ENCODE measurements around the gene CBX8.

The CBX8 gene

GRCh38 chr17:79835470-79835899 is 38.6 kb upstream of the CBX8 start:
- Histone ChIP-seq H3K27me3 (ENCODE audit: control insufficient read depth in 2 of 2, insufficient read depth in 2 of 2, low read length in 2 of 2) (peaks cover 4 to 6% of the 10 kb centered on the region in 2 donors), H3K9ac (ENCODE audit: low read depth in 1 of 2, low read length in 2 of 2) (no peak overlapping the region), H3K4me1 (ENCODE audit: control insufficient read depth in 2 of 2, insufficient read depth in 2 of 2, low read length in 2 of 2) (peaks cover 36 to 40% of the 10 kb centered on the region in 2 donors), H3K9me3 (ENCODE audit: control insufficient read depth in 2 of 2, low read length in 2 of 2) (peaks cover 0 to 3% of the 10 kb centered on the region in 2 donors), H3K27ac (ENCODE audit: low read depth in 2 of 2, low read length in 2 of 2) (peak overlapping the region in 1 of 2 donors; percentile 38), H3K36me3 (ENCODE audit: control insufficient read depth in 2 of 2, insufficient read depth in 2 of 2, low read length in 2 of 2) (peaks cover 3 to 9% of the 10 kb centered on the region in 2 donors), H3K4me3 (ENCODE audit: low read length in 2 of 2) (no peak overlapping the region)

GRCh38 chr17:79834565-79835469 is 37.9 kb upstream of the CBX8 start:
- Histone ChIP-seq H3K9ac (ENCODE audit: low read depth in 1 of 2, low read length in 2 of 2) (no peak overlapping the region), H3K36me3 (ENCODE audit: control insufficient read depth in 2 of 2, insufficient read depth in 2 of 2, low read length in 2 of 2) (peaks cover 3 to 9% of the 10 kb centered on the region in 2 donors), H3K9me3 (ENCODE audit: control insufficient read depth in 2 of 2, low read length in 2 of 2) (no peaks in the 10 kb centered on the region), H3K4me3 (ENCODE audit: low read length in 2 of 2) (no peak overlapping the region), H3K27ac (ENCODE audit: low read depth in 2 of 2, low read length in 2 of 2) (no peak overlapping the region), H3K27me3 (ENCODE audit: control insufficient read depth in 2 of 2, insufficient read depth in 2 of 2, low read length in 2 of 2) (no peaks in the 10 kb centered on the region), H3K4me1 (ENCODE audit: control insufficient read depth in 2 of 2, insufficient read depth in 2 of 2, low read length in 2 of 2) (peaks cover 34 to 37% of the 10 kb centered on the region in 2 donors)

- H3K9me3 ChIP-seq (ENCODE audit: control insufficient read depth in 2 of 2, low read length in 2 of 2), result no peaks in the 10 kb centered on the region
- H3K27ac ChIP-seq (ENCODE audit: low read depth in 2 of 2, low read length in 2 of 2), result no peak overlapping the region
- no peaks in the 10 kb centered on the region for H3K27me3 ChIP-seq (ENCODE audit: control insufficient read depth in 2 of 2, insufficient read depth in 2 of 2, low read length in 2 of 2)
- peaks cover 3 to 9% of the 10 kb centered on the region in 2 donors for H3K36me3 ChIP-seq (ENCODE audit: control insufficient read depth in 2 of 2, insufficient read depth in 2 of 2, low read length in 2 of 2)
- peaks cover 35 to 46% of the 10 kb centered on the region in 2 donors for H3K4me1 ChIP-seq (ENCODE audit: control insufficient read depth in 2 of 2, insufficient read depth in 2 of 2, low read length in 2 of 2)
- no peak overlapping the region for H3K4me3 ChIP-seq (ENCODE audit: low read length in 2 of 2)
- H3K9ac ChIP-seq (ENCODE audit: low read depth in 1 of 2, low read length in 2 of 2), result no peak overlapping the region
These were observed 37.1 kb upstream of the CBX8 start for GRCh38 chr17:79833744-79834564.

- H3K36me3 ChIP-seq (ENCODE audit: control insufficient read depth in 2 of 2, insufficient read depth in 2 of 2, low read length in 2 of 2), result peaks cover 3 to 9% of the 10 kb centered on the region in 2 donors
- H3K27me3 ChIP-seq (ENCODE audit: control insufficient read depth in 2 of 2, insufficient read depth in 2 of 2, low read length in 2 of 2), result no peaks in the 10 kb centered on the region
- H3K4me3 ChIP-seq (ENCODE audit: low read length in 2 of 2), result no peak overlapping the region
- no peaks in the 10 kb centered on the region for H3K9me3 ChIP-seq (ENCODE audit: control insufficient read depth in 2 of 2, low read length in 2 of 2)
- H3K9ac ChIP-seq (ENCODE audit: low read depth in 1 of 2, low read length in 2 of 2), result no peak overlapping the region
- no peak overlapping the region for H3K27ac ChIP-seq (ENCODE audit: low read depth in 2 of 2, low read length in 2 of 2)
- H3K4me1 ChIP-seq (ENCODE audit: control insufficient read depth in 2 of 2, insufficient read depth in 2 of 2, low read length in 2 of 2), result peaks cover 39 to 49% of the 10 kb centered on the region in 2 donors
These were observed 36.2 kb upstream of the CBX8 start for GRCh38 chr17:79833110-79833450.

- Histone ChIP-seq H3K9me3 (ENCODE audit: control insufficient read depth in 2 of 2, low read length in 2 of 2) (no peaks in the 10 kb centered on the region), H3K4me3 (ENCODE audit: low read length in 2 of 2) (peak overlapping the region in 1 of 2 donors; percentile 33), H3K36me3 (ENCODE audit: control insufficient read depth in 2 of 2, insufficient read depth in 2 of 2, low read length in 2 of 2) (peaks cover 3 to 9% of the 10 kb centered on the region in 2 donors), H3K9ac (ENCODE audit: low read depth in 1 of 2, low read length in 2 of 2) (peak overlapping the region in 1 of 2 donors; percentile 47), H3K4me1 (ENCODE audit: control insufficient read depth in 2 of 2, insufficient read depth in 2 of 2, low read length in 2 of 2) (peaks cover 34 to 43% of the 10 kb centered on the region in 2 donors), H3K27me3 (ENCODE audit: control insufficient read depth in 2 of 2, insufficient read depth in 2 of 2, low read length in 2 of 2) (no peaks in the 10 kb centered on the region), H3K27ac (ENCODE audit: low read depth in 2 of 2, low read length in 2 of 2) (peak overlapping the region; percentile 8 to 38)
These were observed 35.6 kb upstream of the CBX8 start for GRCh38 chr17:79832218-79833109.

- peaks cover 3 to 9% of the 10 kb centered on the region in 2 donors for H3K36me3 ChIP-seq (ENCODE audit: control insufficient read depth in 2 of 2, insufficient read depth in 2 of 2, low read length in 2 of 2)
- H3K9me3 ChIP-seq (ENCODE audit: control insufficient read depth in 2 of 2, low read length in 2 of 2), result no peaks in the 10 kb centered on the region
- peak overlapping the region in 1 of 2 donors; percentile 6 for H3K9ac ChIP-seq (ENCODE audit: low read depth in 1 of 2, low read length in 2 of 2)
- H3K4me3 ChIP-seq (ENCODE audit: low read length in 2 of 2), result peak overlapping the region in 1 of 2 donors; percentile 33
- peaks cover 25 to 33% of the 10 kb centered on the region in 2 donors for H3K4me1 ChIP-seq (ENCODE audit: control insufficient read depth in 2 of 2, insufficient read depth in 2 of 2, low read length in 2 of 2)
- H3K27me3 ChIP-seq (ENCODE audit: control insufficient read depth in 2 of 2, insufficient read depth in 2 of 2, low read length in 2 of 2), result no peaks in the 10 kb centered on the region
- peak overlapping the region; percentile 8 to 38 for H3K27ac ChIP-seq (ENCODE audit: low read depth in 2 of 2, low read length in 2 of 2)
These were observed 34.7 kb upstream of the CBX8 start for GRCh38 chr17:79831265-79832217.

GRCh38 chr17:79830763-79831264 is 33.9 kb upstream of the CBX8 start:
- no peak overlapping the region for H3K4me3 ChIP-seq (ENCODE audit: low read length in 2 of 2)
- H3K4me1 ChIP-seq (ENCODE audit: control insufficient read depth in 2 of 2, insufficient read depth in 2 of 2, low read length in 2 of 2), result peaks cover 18 to 26% of the 10 kb centered on the region in 2 donors
- no peak overlapping the region for H3K9ac ChIP-seq (ENCODE audit: low read depth in 1 of 2, low read length in 2 of 2)
- no peak overlapping the region for H3K27ac ChIP-seq (ENCODE audit: low read depth in 2 of 2, low read length in 2 of 2)
- H3K27me3 ChIP-seq (ENCODE audit: control insufficient read depth in 2 of 2, insufficient read depth in 2 of 2, low read length in 2 of 2), result no peaks in the 10 kb centered on the region
- no peaks in the 10 kb centered on the region for H3K9me3 ChIP-seq (ENCODE audit: control insufficient read depth in 2 of 2, low read length in 2 of 2)
- H3K36me3 ChIP-seq (ENCODE audit: control insufficient read depth in 2 of 2, insufficient read depth in 2 of 2, low read length in 2 of 2), result peaks cover 3 to 9% of the 10 kb centered on the region in 2 donors

GRCh38 chr17:79830303-79830702 is 33.4 kb upstream of the CBX8 start:
- H3K36me3 ChIP-seq (ENCODE audit: control insufficient read depth in 2 of 2, insufficient read depth in 2 of 2, low read length in 2 of 2), result peaks cover 3 to 7% of the 10 kb centered on the region in 2 donors
- no peak overlapping the region for H3K9ac ChIP-seq (ENCODE audit: low read depth in 1 of 2, low read length in 2 of 2)
- H3K27ac ChIP-seq (ENCODE audit: low read depth in 2 of 2, low read length in 2 of 2), result no peak overlapping the region
- no peak overlapping the region for H3K4me3 ChIP-seq (ENCODE audit: low read length in 2 of 2)
- no peaks in the 10 kb centered on the region for H3K9me3 ChIP-seq (ENCODE audit: control insufficient read depth in 2 of 2, low read length in 2 of 2)
- no peaks in the 10 kb centered on the region for H3K27me3 ChIP-seq (ENCODE audit: control insufficient read depth in 2 of 2, insufficient read depth in 2 of 2, low read length in 2 of 2)
- H3K4me1 ChIP-seq (ENCODE audit: control insufficient read depth in 2 of 2, insufficient read depth in 2 of 2, low read length in 2 of 2), result peaks cover 17 to 26% of the 10 kb centered on the region in 2 donors

Measured in mucosa of rectum (tissue), 2 donors.